Liver (tissue), 3 donors: Measurements from ENCODE around the gene TBL1X.
"Not testable (repeated sequence)": the region's sequence is repeated elsewhere in the genome, so short reads cannot be mapped to it uniquely, and the experiment has no call there.

Source experiments
- CTCF ChIP-seq: fragments of 150-350 bp; IDR thresholded peaks from 2 replicates; pipeline ENCODE4 v1.5.1; 2017; ENCODE audit warnings: improper control_type of control experiment, low read depth, low read length; ENCODE audit not compliant: missing input control
- GABPA ChIP-seq, 2 donors: IDR thresholded peaks in 1 of 2; conservative IDR thresholded peaks in 1 of 2; 2 replicates each; pipeline ENCODE4 v1.6.1; 2016; ENCODE audit warnings: antibody characterized with exemption in 2 of 2, mild to moderate bottlenecking in 1 of 2, moderate library complexity in 1 of 2
- RXRA ChIP-seq, 2 donors: IDR thresholded peaks; 2 replicates each; pipeline ENCODE4 v1.6.1; 2017 to 2018; ENCODE audit warnings: antibody characterized with exemption in 2 of 2, mild to moderate bottlenecking in 1 of 2
- SP1 ChIP-seq: IDR thresholded peaks from 2 replicates; pipeline ENCODE4 v1.6.1; 2018; ENCODE audit warnings: antibody characterized with exemption, mild to moderate bottlenecking
- TAF1 ChIP-seq: conservative IDR thresholded peaks from 2 replicates; pipeline ENCODE4 v1.6.1; 2016; ENCODE audit warnings: antibody characterized with exemption, mild to moderate bottlenecking
- YY1 ChIP-seq: IDR thresholded peaks from 2 replicates; pipeline ENCODE4 v1.6.1; 2016; ENCODE audit warnings: antibody characterized with exemption, mild to moderate bottlenecking
- TF ChIP-seq, protein P1 (sequence below): IDR thresholded peaks from 2 replicates; pipeline ENCODE4 v1.6.1; 2016; ENCODE audit warnings: antibody characterized with exemption, mild to moderate bottlenecking
- donor health status: healthy.
- donor health status: healthy.

GRCh38 chrX:9458034-9458433, 6.8 kb upstream of the TBL1X start:
- TF ChIP-seq CTCF; YY1; RXRA (IDR thresholded peaks at IDR 0.05); GABPA (IDR thresholded peaks at IDR 0.05 in 1 of 2, conservative IDR thresholded peaks at IDR 0.05 in 1 of 2); SP1; TAF1: not testable (repeated sequence)
- TF ChIP-seq, protein P1, sequence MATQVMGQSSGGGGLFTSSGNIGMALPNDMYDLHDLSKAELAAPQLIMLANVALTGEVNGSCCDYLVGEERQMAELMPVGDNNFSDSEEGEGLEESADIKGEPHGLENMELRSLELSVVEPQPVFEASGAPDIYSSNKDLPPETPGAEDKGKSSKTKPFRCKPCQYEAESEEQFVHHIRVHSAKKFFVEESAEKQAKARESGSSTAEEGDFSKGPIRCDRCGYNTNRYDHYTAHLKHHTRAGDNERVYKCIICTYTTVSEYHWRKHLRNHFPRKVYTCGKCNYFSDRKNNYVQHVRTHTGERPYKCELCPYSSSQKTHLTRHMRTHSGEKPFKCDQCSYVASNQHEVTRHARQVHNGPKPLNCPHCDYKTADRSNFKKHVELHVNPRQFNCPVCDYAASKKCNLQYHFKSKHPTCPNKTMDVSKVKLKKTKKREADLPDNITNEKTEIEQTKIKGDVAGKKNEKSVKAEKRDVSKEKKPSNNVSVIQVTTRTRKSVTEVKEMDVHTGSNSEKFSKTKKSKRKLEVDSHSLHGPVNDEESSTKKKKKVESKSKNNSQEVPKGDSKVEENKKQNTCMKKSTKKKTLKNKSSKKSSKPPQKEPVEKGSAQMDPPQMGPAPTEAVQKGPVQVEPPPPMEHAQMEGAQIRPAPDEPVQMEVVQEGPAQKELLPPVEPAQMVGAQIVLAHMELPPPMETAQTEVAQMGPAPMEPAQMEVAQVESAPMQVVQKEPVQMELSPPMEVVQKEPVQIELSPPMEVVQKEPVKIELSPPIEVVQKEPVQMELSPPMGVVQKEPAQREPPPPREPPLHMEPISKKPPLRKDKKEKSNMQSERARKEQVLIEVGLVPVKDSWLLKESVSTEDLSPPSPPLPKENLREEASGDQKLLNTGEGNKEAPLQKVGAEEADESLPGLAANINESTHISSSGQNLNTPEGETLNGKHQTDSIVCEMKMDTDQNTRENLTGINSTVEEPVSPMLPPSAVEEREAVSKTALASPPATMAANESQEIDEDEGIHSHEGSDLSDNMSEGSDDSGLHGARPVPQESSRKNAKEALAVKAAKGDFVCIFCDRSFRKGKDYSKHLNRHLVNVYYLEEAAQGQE = not testable (repeated sequence)
